Adrenal gland (tissue), 5 donors: ENCODE results near the gene GSK3B.

Experiments used
- CTCF ChIP-seq, 6 experiments: fragments of 450-650 bp in 4 of 6; fragments of 200-600 bp in 2 of 6; sonication (generic) in 1 of 6; IDR thresholded peaks; 1 replicate in 5 of 6; 2 replicates in 1 of 6; pipeline versions ENCODE4 v1.5.1 to v1.8.0; 2016 to 2021; ENCODE audit warnings: antibody characterized with exemption in 6 of 6, mild to moderate bottlenecking in 2 of 6, moderate library complexity in 1 of 6
- POLR2A ChIP-seq, 2 donors: fragments of 450-650 bp; IDR thresholded peaks; one replicate each; pipeline ENCODE4 v1.6.1; 2017; ENCODE audit warnings: antibody characterized with exemption in 2 of 2, mild to moderate bottlenecking in 2 of 2, moderate library complexity in 1 of 2
- donor health status: DM: no; HTN: no; CAD: no.

- TF ChIP-seq CTCF (IDR thresholded peaks at IDR 0.05) = no peak
- TF ChIP-seq POLR2A (IDR thresholded peaks at IDR 0.05) = no peak
These were observed 195.1 kb downstream of the GSK3B start for GRCh38 chr3:119899192-119899511.
